ENCODE measurements around the gene GPR161. TPM values are rescaled to one million over a fixed set of nuclear protein-coding genes. Genes with fewer than 3 reads are reported as not detected.
"Not testable (repeated sequence)": the region's sequence is repeated elsewhere in the genome, so short reads cannot be mapped to it uniquely, and the experiment has no call there.

GPR161 gene
- 10 to 100 TPM in 3 of 4 donors, 1 to 10 TPM in 1; 8.9 to 23.0 (median 14.1) TPM for total RNA-seq
- 1 to 10 TPM in 1 of 3 donors, under 1 TPM in 2; 0.60 to 2.7 (median 0.92) TPM for polyA plus RNA-seq

GRCh38 chr1:168136709-168137514 lies at the start of gene GPR161:
Gene GPR161 (minus strand): TSS chr1:168136930. CDS start chr1:168104850, 32,080 bp downstream.
- Histone ChIP-seq H3K4me1 (peaks cover 0 to 35% (median 20%) of the 10 kb centered on the region in 4 donors), H3K4me3 (peak within 1 kb of the TSS; percentile 66 to 92 (median 89)), H3K27me3 (no peaks in the 10 kb centered on the region), H3K27ac (peak within 1 kb of the TSS; percentile 84 to 87 (median 84)), H3K36me3 (no peaks in the 10 kb centered on the region), H3K9me3 (no peaks in the 10 kb centered on the region)
- intact Hi-C loops (cut with DNase I): loop anchor here (2.0 to 5.0 kb wide), 3 partner anchors 40 to 90 kb away; partner anchors contain the start of genes SFT2D2 and TIPRL
- TF ChIP-seq CTCF (IDR thresholded peaks at IDR 0.05) (no peak), POLR2AphosphoS5 (IDR thresholded peaks at IDR 0.05) (peak in 2 of 4 donors; percentile 24 to 30)
- WGBS, 2 donors: 2% methylated on average over 86 of the region's 86 CpGs
- DNase-seq: peak; percentile 81

- H3K4me3 ChIP-seq; DNase-seq; H3K36me3 ChIP-seq; H3K27me3 ChIP-seq; intact Hi-C loops (cut with DNase I); H3K9me3 ChIP-seq; H3K27ac ChIP-seq: not testable (repeated sequence)
- WGBS, 2 donors: 96 to 98% methylated on average over 15 of the region's 15 CpGs
- H3K4me1 ChIP-seq: peaks cover 0 to 13% (median 10%) of the 10 kb centered on the region in 4 donors
Observed at GRCh38 chr1:168181063-168181720, 44.5 kb upstream of the GPR161 start.

GRCh38 chr1:168180148-168180524 lies 43.4 kb upstream of the GPR161 start:
- peaks cover 0 to 13% (median 10%) of the 10 kb centered on the region in 4 donors for H3K4me1 ChIP-seq
- peak overlapping the region; percentile 88 to 95 (median 92) for H3K27ac ChIP-seq
- 28 to 42% methylated on average over 2 of the region's 2 CpGs for WGBS, 2 donors
- no peaks in the 10 kb centered on the region for H3K27me3 ChIP-seq
- TF ChIP-seq POLR2A (IDR thresholded peaks at IDR 0.05) (no peak), CTCF (IDR thresholded peaks at IDR 0.05) (no peak), POLR2AphosphoS5 (IDR thresholded peaks at IDR 0.05) (no peak), EP300 (IDR thresholded peaks at IDR 0.05) (no peak)
- no peak for DNase-seq
- H3K36me3 ChIP-seq: peaks cover 0 to 6% (median 0%) of the 10 kb centered on the region in 4 donors
- H3K9me3 ChIP-seq: no peaks in the 10 kb centered on the region
- peak overlapping the region; percentile 76 to 84 (median 78) for H3K4me3 ChIP-seq
- intact Hi-C loops (cut with DNase I): no loop called here

GRCh38 chr1:168179438-168180147 lies 42.9 kb upstream of the GPR161 start:
- Histone ChIP-seq H3K27me3 (no peaks in the 10 kb centered on the region), H3K4me1 (peaks cover 0 to 13% (median 10%) of the 10 kb centered on the region in 4 donors), H3K36me3 (peaks cover 0 to under 1% (median 0%) of the 10 kb centered on the region in 4 donors), H3K4me3 (peak overlapping the region; percentile 76 to 84 (median 78)), H3K27ac (peak overlapping the region; percentile 88 to 95 (median 92)), H3K9me3 (no peaks in the 10 kb centered on the region)
- TF ChIP-seq CTCF (IDR thresholded peaks at IDR 0.05) (no peak), POLR2A (IDR thresholded peaks at IDR 0.05) (no peak)
- 3 to 6% methylated on average over 20 of the region's 20 CpGs for WGBS, 2 donors
- intact Hi-C loops (cut with DNase I): loop anchor here (1.0 to 5.0 kb wide), 3 partner anchors 42 to 242 kb away; partner anchors contain the start of genes DCAF6, GPR161 and MPC2
- DNase-seq: no peak
